ENCODE data around the gene ZNF219. TPM values are rescaled to one million over a fixed set of nuclear protein-coding genes. Genes with fewer than 3 reads are reported as not detected.
A peak's percentile ranks its signal among the peaks of the same experiment; 100 is the strongest.

The ZNF219 gene
- total and polyA plus RNA-seq, 2 of the 13 experiments (the other 11 are each of a cell fraction or from before 2014, with no cell fraction given): 34.5 to 36.6 TPM

- TF ChIP-seq ATF7 (IDR thresholded peaks at IDR 0.05) (no peak), ATF7 (CRISPR knock-in tag; IDR thresholded peaks at IDR 0.05) (peak; percentile 76), ZNF784 (CRISPR knock-in tag; IDR thresholded peaks at IDR 0.05; ENCODE audit: borderline replicate concordance) (no peak), ZNF678 (CRISPR knock-in tag; IDR thresholded peaks at IDR 0.05) (no peak), TERF1 (CRISPR knock-in tag; IDR thresholded peaks at IDR 0.05) (no peak), ZNF780A (CRISPR knock-in tag; IDR thresholded peaks at IDR 0.05) (no peak), ZNF335 (CRISPR knock-in tag; IDR thresholded peaks at IDR 0.05) (peak; percentile 82), ZFX (CRISPR knock-in tag; IDR thresholded peaks at IDR 0.05; ENCODE audit: low read depth) (peak; percentile 86), TRIM24 (CRISPR knock-in tag; IDR thresholded peaks at IDR 0.05) (no peak), TBL1XR1 (IDR thresholded peaks at IDR 0.05; ENCODE audit: borderline replicate concordance, low read length, partially characterized antibody) (peak; percentile 59), ZNF83 (CRISPR knock-in tag; IDR thresholded peaks at IDR 0.05; ENCODE audit: borderline replicate concordance) (no peak), ZNF275 (CRISPR knock-in tag; IDR thresholded peaks at IDR 0.05; ENCODE audit: borderline replicate concordance) (peak; percentile 59; the same call in 1 of the 2 replicates), ZNF558 (CRISPR knock-in tag; IDR thresholded peaks at IDR 0.05; ENCODE audit: borderline replicate concordance) (no peak; the same call in 1 of the 2 replicates), MTA1 (CRISPR knock-in tag; IDR thresholded peaks at IDR 0.05; ENCODE audit: borderline replicate concordance) (peak; percentile 83), SMAD9 (CRISPR knock-in tag; IDR thresholded peaks at IDR 0.05) (peak; percentile 93), ZNF180 (CRISPR knock-in tag; IDR thresholded peaks at IDR 0.05; ENCODE audit: borderline replicate concordance, low read depth) (no peak), ZNF891 (CRISPR knock-in tag; IDR thresholded peaks at IDR 0.05) (no peak), SNAI1 (CRISPR knock-in tag; IDR thresholded peaks at IDR 0.05; ENCODE audit: borderline replicate concordance) (no peak), KAT7 (CRISPR knock-in tag; IDR thresholded peaks at IDR 0.05; ENCODE audit: borderline replicate concordance) (peak; percentile 84; the same call in 1 of the 2 replicates), PHF5A (CRISPR knock-in tag; IDR thresholded peaks at IDR 0.05; ENCODE audit: low read depth, unreplicated experiment) (peak; percentile 66), ISL2 (CRISPR knock-in tag; IDR thresholded peaks at IDR 0.05) (peak; percentile 77), ZNF260 (CRISPR knock-in tag; IDR thresholded peaks at IDR 0.05; ENCODE audit: borderline replicate concordance, low read depth) (no peak), ZNF550 (CRISPR knock-in tag; IDR thresholded peaks at IDR 0.05; ENCODE audit: borderline replicate concordance) (0 out of 2 replicates have a peak, but pooled peaks have one; percentile 73), HNRNPL (IDR thresholded peaks at IDR 0.05; ENCODE audit: low read depth, low read length) (no peak), GPN1 (CRISPR knock-in tag; IDR thresholded peaks at IDR 0.05; ENCODE audit: borderline replicate concordance) (no peak), ZNF569 (CRISPR knock-in tag; IDR thresholded peaks at IDR 0.05; ENCODE audit: borderline replicate concordance) (no peak; the same call in 1 of the 2 replicates)
- TF ChIP-seq, protein P1, sequence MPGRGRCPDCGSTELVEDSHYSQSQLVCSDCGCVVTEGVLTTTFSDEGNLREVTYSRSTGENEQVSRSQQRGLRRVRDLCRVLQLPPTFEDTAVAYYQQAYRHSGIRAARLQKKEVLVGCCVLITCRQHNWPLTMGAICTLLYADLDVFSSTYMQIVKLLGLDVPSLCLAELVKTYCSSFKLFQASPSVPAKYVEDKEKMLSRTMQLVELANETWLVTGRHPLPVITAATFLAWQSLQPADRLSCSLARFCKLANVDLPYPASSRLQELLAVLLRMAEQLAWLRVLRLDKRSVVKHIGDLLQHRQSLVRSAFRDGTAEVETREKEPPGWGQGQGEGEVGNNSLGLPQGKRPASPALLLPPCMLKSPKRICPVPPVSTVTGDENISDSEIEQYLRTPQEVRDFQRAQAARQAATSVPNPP (CRISPR knock-in tag; IDR thresholded peaks at IDR 0.05): peak; percentile 59; the same call in 1 of the 2 replicates
Observed at GRCh38 chr14:21055432-21056117, 42.9 kb downstream of the ZNF219 start (continued).

Measured in HepG2 (cell line).